Purkinje cell (primary cell): ENCODE measurements around the gene TMPRSS15. TPM values are rescaled to one million over a fixed set of nuclear protein-coding genes. Genes with fewer than 3 reads are reported as not detected.

Source experiments
- polyA plus RNA-seq: library from polyadenylated mRNA; unstranded; fragments of >200 nt; fragmentation: Nextera tagmentation; gene quantifications from 2 replicates; pipeline ENCODE4 v1.2.1, GENCODE V29; 2014

Gene TMPRSS15
- polyA plus RNA-seq = not detected in 2 replicates

GRCh38 chr21:18403735-18404450, at the start of gene TMPRSS15:
TSS of gene TMPRSS15 (minus strand) at chr21:18403785. CDS start at chr21:18403622, 163 bp downstream.

GRCh38 chr21:18244671-18245463, 158.7 kb downstream of the TMPRSS15 start, which contains the start of gene CHODL:
TSS of gene CHODL (plus strand) at chr21:18244833. CDS start at chr21:18245224, 391 bp downstream.

Other genes starting within 250 kb of the TMPRSS15 start
- 3.4 and 4.4 TPM in 2 replicates for gene CHODL, start 159.0 kb downstream of the TMPRSS15 start, polyA plus RNA-seq